ENCODE results near the gene MBTPS1. TPM values are rescaled to one million over a fixed set of nuclear protein-coding genes. Genes with fewer than 3 reads are reported as not detected.

MBTPS1 gene
- total RNA-seq, 1 donor from 2014 or later, result 70.9 TPM

- no peak for TF ChIP-seq CTCF (IDR thresholded peaks at IDR 0.05; ENCODE audit: insufficient read depth, low read length, poor library complexity, severe bottlenecking)
- Histone ChIP-seq H3K4me3 (ENCODE audit: low read depth, low read length) (no peak overlapping the region), H3K36me3 (ENCODE audit: control insufficient read depth, insufficient read depth, low read length) (no peaks in the 10 kb centered on the region), H3K27me3 (ENCODE audit: control insufficient read depth, insufficient read depth, low read length) (no peaks in the 10 kb centered on the region)
- no peak for DNase-seq (ENCODE audit: low read depth)
Observed at GRCh38 chr16:84052071-84052622, 64.6 kb downstream of the MBTPS1 start.

- DNase-seq (ENCODE audit: low read depth), result no peak
- Histone ChIP-seq H3K27me3 (ENCODE audit: control insufficient read depth, insufficient read depth, low read length) (no peaks in the 10 kb centered on the region), H3K4me3 (ENCODE audit: low read depth, low read length) (no peak overlapping the region), H3K36me3 (ENCODE audit: control insufficient read depth, insufficient read depth, low read length) (no peaks in the 10 kb centered on the region)
- TF ChIP-seq CTCF (IDR thresholded peaks at IDR 0.05; ENCODE audit: insufficient read depth, low read length, poor library complexity, severe bottlenecking), result no peak
Observed at GRCh38 chr16:84050316-84050715, 66.4 kb downstream of the MBTPS1 start.

- Histone ChIP-seq H3K36me3 (ENCODE audit: control insufficient read depth, insufficient read depth, low read length) (no peaks in the 10 kb centered on the region), H3K4me3 (ENCODE audit: low read depth, low read length) (no peak overlapping the region), H3K27me3 (ENCODE audit: control insufficient read depth, insufficient read depth, low read length) (peaks cover 4% of the 10 kb centered on the region)
- no peak for TF ChIP-seq CTCF (IDR thresholded peaks at IDR 0.05; ENCODE audit: insufficient read depth, low read length, poor library complexity, severe bottlenecking)
- no peak for DNase-seq (ENCODE audit: low read depth)
Observed at GRCh38 chr16:84049403-84050060, 67.2 kb downstream of the MBTPS1 start.

GRCh38 chr16:84048871-84049270 is 67.9 kb downstream of the MBTPS1 start:
- DNase-seq (ENCODE audit: low read depth), result no peak
- H3K27me3 ChIP-seq (ENCODE audit: control insufficient read depth, insufficient read depth, low read length), result peaks cover 11% of the 10 kb centered on the region
- no peaks in the 10 kb centered on the region for H3K36me3 ChIP-seq (ENCODE audit: control insufficient read depth, insufficient read depth, low read length)
- no peak for TF ChIP-seq CTCF (IDR thresholded peaks at IDR 0.05; ENCODE audit: insufficient read depth, low read length, poor library complexity, severe bottlenecking)
- no peak overlapping the region for H3K4me3 ChIP-seq (ENCODE audit: low read depth, low read length)

- Histone ChIP-seq H3K36me3 (ENCODE audit: control insufficient read depth, insufficient read depth, low read length) (no peaks in the 10 kb centered on the region), H3K4me3 (ENCODE audit: low read depth, low read length) (no peak overlapping the region), H3K27me3 (ENCODE audit: control insufficient read depth, insufficient read depth, low read length) (peaks cover 17% of the 10 kb centered on the region)
- DNase-seq (ENCODE audit: low read depth), result no peak
- peak; percentile 21 for TF ChIP-seq CTCF (IDR thresholded peaks at IDR 0.05; ENCODE audit: insufficient read depth, low read length, poor library complexity, severe bottlenecking)
Observed at GRCh38 chr16:84048270-84048669, 68.5 kb downstream of the MBTPS1 start.

- H3K4me3 ChIP-seq (ENCODE audit: low read depth, low read length), result no peak overlapping the region
- no peaks in the 10 kb centered on the region for H3K36me3 ChIP-seq (ENCODE audit: control insufficient read depth, insufficient read depth, low read length)
- H3K27me3 ChIP-seq (ENCODE audit: control insufficient read depth, insufficient read depth, low read length), result peaks cover 24% of the 10 kb centered on the region
- DNase-seq (ENCODE audit: low read depth), result no peak
- TF ChIP-seq CTCF (IDR thresholded peaks at IDR 0.05; ENCODE audit: insufficient read depth, low read length, poor library complexity, severe bottlenecking), result no peak
Observed at GRCh38 chr16:84047626-84048025, 69.1 kb downstream of the MBTPS1 start.

Data from kidney epithelial cell (primary cell).